IPS-15b (cell line): Measurements from ENCODE around the gene UBAC2.

Source experiments
- H3K27me3 ChIP-seq: one replicate; pipeline ENCODE4 v1.6.1; 2013; ENCODE audit warnings: low read length; ENCODE audit not compliant: control insufficient read depth, insufficient read depth
- H3K36me3 ChIP-seq: one replicate; pipeline ENCODE4 v1.6.1; 2013; ENCODE audit warnings: low read length; ENCODE audit not compliant: control insufficient read depth, insufficient read depth
- H3K4me1 ChIP-seq: one replicate; pipeline ENCODE4 v1.6.1; 2013; ENCODE audit warnings: mild to moderate bottlenecking, low read length; ENCODE audit not compliant: control insufficient read depth, insufficient read depth
- H3K4me3 ChIP-seq: one replicate; pipeline ENCODE4 v1.5.1; 2013; ENCODE audit warnings: low read depth, low read length
- H3K9ac ChIP-seq: one replicate; pipeline ENCODE4 v1.6.1; 2013; ENCODE audit warnings: low read depth, mild to moderate bottlenecking, low read length
- H3K9me3 ChIP-seq: one replicate; pipeline ENCODE4 v1.6.1; 2013; ENCODE audit warnings: mild to moderate bottlenecking, low read length; ENCODE audit not compliant: control insufficient read depth, insufficient read depth

Gene UBAC2

DNA sequence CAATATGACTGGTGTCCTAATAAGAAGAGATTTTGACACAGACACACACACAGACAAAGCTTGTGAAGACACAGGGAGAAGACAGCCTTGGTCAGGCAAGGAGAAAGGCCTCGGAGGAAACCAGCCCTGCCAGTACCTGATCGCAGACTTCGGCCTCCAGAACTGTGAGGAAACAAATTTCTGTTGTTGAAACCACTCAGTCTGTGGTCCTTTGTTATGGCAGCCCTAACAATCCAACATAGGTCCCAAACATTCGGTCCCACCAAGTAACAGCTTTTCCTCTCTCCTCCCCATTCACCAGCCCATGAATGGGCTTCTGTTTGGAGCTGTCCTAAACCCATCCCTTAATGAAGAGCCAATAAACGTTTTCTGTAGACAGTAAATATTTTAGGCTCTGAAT lies 36.4 kb upstream of the UBAC2 start:
- no peak overlapping the region for H3K9ac ChIP-seq
- no peaks in the 10 kb centered on the region for H3K27me3 ChIP-seq
- no peaks in the 10 kb centered on the region for H3K36me3 ChIP-seq
- no peaks in the 10 kb centered on the region for H3K4me1 ChIP-seq
- no peak overlapping the region for H3K4me3 ChIP-seq
- H3K9me3 ChIP-seq = no peaks in the 10 kb centered on the region

- H3K27me3 ChIP-seq = no peaks in the 10 kb centered on the region
- no peaks in the 10 kb centered on the region for H3K4me1 ChIP-seq
Measured at GRCh38 chr13:99165753-99166587, 34.7 kb upstream of the UBAC2 start.

GRCh38 chr13:99172951-99173350 lies 27.7 kb upstream of the UBAC2 start:
- Histone ChIP-seq H3K9ac (no peak overlapping the region), H3K36me3 (no peaks in the 10 kb centered on the region), H3K4me3 (no peak overlapping the region), H3K27me3 (no peaks in the 10 kb centered on the region), H3K9me3 (no peaks in the 10 kb centered on the region), H3K4me1 (no peaks in the 10 kb centered on the region)

More at GRCh38 chr13:99165753-99166587, 34.7 kb upstream of the UBAC2 start:
- Histone ChIP-seq H3K9ac (no peak overlapping the region), H3K36me3 (no peaks in the 10 kb centered on the region), H3K4me3 (no peak overlapping the region), H3K9me3 (no peaks in the 10 kb centered on the region)

GRCh38 chr13:99173606-99174005 lies 27.0 kb upstream of the UBAC2 start:
- H3K9me3 ChIP-seq = no peaks in the 10 kb centered on the region
- H3K9ac ChIP-seq = no peak overlapping the region
- no peak overlapping the region for H3K4me3 ChIP-seq
- no peaks in the 10 kb centered on the region for H3K36me3 ChIP-seq
- no peaks in the 10 kb centered on the region for H3K4me1 ChIP-seq
- H3K27me3 ChIP-seq = no peaks in the 10 kb centered on the region

- Histone ChIP-seq H3K4me3 (no peak overlapping the region), H3K9ac (no peak overlapping the region), H3K4me1 (no peaks in the 10 kb centered on the region), H3K9me3 (no peaks in the 10 kb centered on the region), H3K27me3 (no peaks in the 10 kb centered on the region), H3K36me3 (no peaks in the 10 kb centered on the region)
Measured at GRCh38 chr13:99174533-99175100, 26.0 kb upstream of the UBAC2 start.

- no peaks in the 10 kb centered on the region for H3K4me1 ChIP-seq
- H3K9me3 ChIP-seq = no peaks in the 10 kb centered on the region
- H3K36me3 ChIP-seq = no peaks in the 10 kb centered on the region
- no peak overlapping the region for H3K9ac ChIP-seq
- no peaks in the 10 kb centered on the region for H3K27me3 ChIP-seq
- no peak overlapping the region for H3K4me3 ChIP-seq
Measured at GRCh38 chr13:99176309-99177276, 24.1 kb upstream of the UBAC2 start.

GRCh38 chr13:99178636-99179035 lies 22.0 kb upstream of the UBAC2 start:
- Histone ChIP-seq H3K27me3 (no peaks in the 10 kb centered on the region), H3K4me3 (no peak overlapping the region), H3K9me3 (no peaks in the 10 kb centered on the region), H3K9ac (no peak overlapping the region), H3K4me1 (no peaks in the 10 kb centered on the region), H3K36me3 (no peaks in the 10 kb centered on the region)

DNA sequence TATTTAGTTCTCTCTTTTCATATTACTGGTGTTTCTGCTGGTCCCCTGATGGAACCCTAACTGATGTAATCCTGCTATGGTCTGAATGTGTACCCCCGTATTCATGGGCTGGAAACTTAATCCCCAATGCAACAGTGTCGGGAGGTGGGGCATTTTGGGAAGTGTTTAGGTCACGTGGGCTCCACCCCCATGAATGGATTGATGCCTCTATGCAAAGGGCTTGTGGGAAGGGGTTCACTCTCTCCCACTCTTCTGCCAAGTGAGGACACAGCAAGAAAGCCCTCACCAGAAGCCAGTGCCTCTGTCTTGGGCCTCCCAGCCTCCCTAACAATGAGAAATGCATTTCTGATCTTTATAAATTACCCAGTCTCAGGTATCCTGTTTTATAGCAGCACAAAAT lies 21.2 kb upstream of the UBAC2 start:
- no peaks in the 10 kb centered on the region for H3K36me3 ChIP-seq
- H3K9me3 ChIP-seq = no peaks in the 10 kb centered on the region
- no peaks in the 10 kb centered on the region for H3K27me3 ChIP-seq

DNA sequence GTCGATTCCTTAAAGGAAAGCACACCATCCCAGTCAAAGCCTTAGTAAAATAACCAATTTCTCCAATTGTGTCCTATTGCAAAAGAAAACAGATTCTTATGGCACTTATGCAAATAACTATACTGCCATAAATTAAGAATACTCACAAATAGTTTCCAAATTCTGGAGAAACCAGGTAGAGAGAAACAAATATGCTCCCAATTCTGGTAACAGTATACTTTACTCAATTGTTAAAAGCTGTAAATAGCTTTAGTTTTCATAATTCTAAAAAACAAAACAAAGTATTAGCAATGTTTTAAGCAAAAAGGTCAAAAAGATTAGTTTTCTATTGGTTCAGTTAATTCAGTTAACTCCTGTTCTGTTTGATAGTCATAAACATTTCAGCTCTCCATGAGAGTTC lies 18.2 kb upstream of the UBAC2 start:
- H3K36me3 ChIP-seq = no peaks in the 10 kb centered on the region
- H3K4me1 ChIP-seq = no peaks in the 10 kb centered on the region
- no peak overlapping the region for H3K4me3 ChIP-seq
- no peak overlapping the region for H3K9ac ChIP-seq
- no peaks in the 10 kb centered on the region for H3K9me3 ChIP-seq
- H3K27me3 ChIP-seq = no peaks in the 10 kb centered on the region

More for the DNA sequence above, 21.2 kb upstream of the UBAC2 start:
- Histone ChIP-seq H3K4me3 (no peak overlapping the region), H3K4me1 (no peaks in the 10 kb centered on the region), H3K9ac (no peak overlapping the region)

- Histone ChIP-seq H3K4me3 (no peak overlapping the region), H3K9me3 (no peaks in the 10 kb centered on the region), H3K36me3 (no peaks in the 10 kb centered on the region)
Measured at GRCh38 chr13:99185606-99186005, 15.0 kb upstream of the UBAC2 start.

DNA sequence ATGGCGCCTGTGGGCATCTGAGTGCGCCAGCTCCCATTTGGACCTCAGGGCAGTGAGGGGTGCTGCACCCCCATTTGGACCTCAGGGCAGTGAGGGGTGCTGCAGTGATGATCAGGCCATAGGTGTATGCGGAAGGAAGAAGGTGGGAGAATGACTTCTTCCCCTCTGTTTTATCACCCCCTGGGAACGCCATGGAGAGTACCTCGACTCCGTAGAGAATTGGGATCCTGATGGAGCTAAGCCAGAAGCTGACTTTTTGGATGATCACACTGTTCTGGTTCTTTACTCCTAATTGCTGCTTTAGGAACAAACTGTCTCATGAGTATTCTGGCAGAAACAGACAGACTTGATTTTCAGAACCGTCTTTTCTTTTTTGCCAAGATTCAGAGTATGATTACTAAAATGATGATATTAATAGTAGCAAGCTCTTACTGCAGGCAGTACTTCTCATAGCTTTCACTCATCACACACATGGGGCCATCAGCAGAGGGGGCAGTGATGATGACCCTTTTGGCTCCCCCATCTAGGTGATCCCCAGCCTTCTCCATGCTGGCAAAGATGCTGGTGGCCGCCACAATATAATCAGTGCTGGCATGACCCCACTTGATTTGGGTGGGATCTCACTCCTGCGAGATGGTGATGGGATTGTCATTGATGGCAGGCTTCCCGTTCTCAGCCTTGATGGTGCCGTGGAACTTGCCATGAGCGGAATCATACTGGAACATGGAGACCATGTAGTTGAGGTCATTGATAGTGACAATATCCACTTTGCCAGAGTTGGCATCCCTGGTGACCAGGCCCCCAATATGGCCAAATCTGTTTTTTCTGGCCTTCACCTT lies 10.3 kb upstream of the UBAC2 start:
- Histone ChIP-seq H3K9ac (no peak overlapping the region), H3K4me3 (no peak overlapping the region), H3K27me3 (peaks cover 2% of the 10 kb centered on the region), H3K36me3 (no peaks in the 10 kb centered on the region), H3K9me3 (no peaks in the 10 kb centered on the region), H3K4me1 (no peaks in the 10 kb centered on the region)

More at GRCh38 chr13:99185606-99186005, 15.0 kb upstream of the UBAC2 start:
- Histone ChIP-seq H3K4me1 (no peaks in the 10 kb centered on the region), H3K27me3 (no peaks in the 10 kb centered on the region), H3K9ac (no peak overlapping the region)
